Renal cortex interstitium (tissue), 11 donors: ENCODE data around the gene EGLN1. TPM values are rescaled to one million over a fixed set of nuclear protein-coding genes. Genes with fewer than 3 reads are reported as not detected.
"Not testable (repeated sequence)": the region's sequence is repeated elsewhere in the genome, so short reads cannot be mapped to it uniquely, and the experiment has no call there.

Experiments
- DNase-seq, 11 donors: peaks; one replicate each; pipeline ENCODE4 v3.0.0-alpha.2; 2013; ENCODE audit warnings: low read depth in 9 of 11, low spot score in 4 of 11; ENCODE audit errors: extremely low read depth in 1 of 11
- polyA plus RNA-seq, 3 donors: library from polyadenylated mRNA; unstranded; fragments of 120-200 nt; gene quantifications; one replicate each; pipeline ENCODE4 v1.2.1, GENCODE V29; 2013; ENCODE audit not compliant: insufficient read length in 3 of 3

EGLN1 gene
- polyA plus RNA-seq, 3 donors: 43.7 to 48.1 (median 46.1) TPM

DNA sequence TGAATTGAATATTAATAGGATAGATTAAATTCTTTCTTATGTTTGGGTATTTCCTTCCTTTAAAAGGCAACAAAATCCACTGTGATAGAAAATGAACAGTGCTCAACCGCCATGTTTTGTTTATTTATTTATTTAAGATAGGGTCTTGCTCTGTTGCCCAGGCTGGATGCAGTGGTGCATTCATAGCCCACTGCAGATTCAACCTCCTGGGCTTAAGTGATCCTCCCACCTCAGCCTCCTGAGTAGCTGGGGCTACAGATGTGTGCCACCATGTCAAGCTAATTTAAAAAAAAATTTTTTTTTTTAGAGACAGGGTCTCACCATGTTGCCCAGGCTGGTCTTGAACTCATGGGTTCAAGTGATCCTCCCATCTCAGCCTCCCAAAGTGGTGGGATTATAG, 73.2 kb downstream of the EGLN1 start:
- DNase-seq: not testable (repeated sequence)

GRCh38 chr1:231348442-231348841, 73.6 kb downstream of the EGLN1 start:
- DNase-seq: no peak

GRCh38 chr1:231347961-231348360, 74.1 kb downstream of the EGLN1 start:
- no peak for DNase-seq

DNA sequence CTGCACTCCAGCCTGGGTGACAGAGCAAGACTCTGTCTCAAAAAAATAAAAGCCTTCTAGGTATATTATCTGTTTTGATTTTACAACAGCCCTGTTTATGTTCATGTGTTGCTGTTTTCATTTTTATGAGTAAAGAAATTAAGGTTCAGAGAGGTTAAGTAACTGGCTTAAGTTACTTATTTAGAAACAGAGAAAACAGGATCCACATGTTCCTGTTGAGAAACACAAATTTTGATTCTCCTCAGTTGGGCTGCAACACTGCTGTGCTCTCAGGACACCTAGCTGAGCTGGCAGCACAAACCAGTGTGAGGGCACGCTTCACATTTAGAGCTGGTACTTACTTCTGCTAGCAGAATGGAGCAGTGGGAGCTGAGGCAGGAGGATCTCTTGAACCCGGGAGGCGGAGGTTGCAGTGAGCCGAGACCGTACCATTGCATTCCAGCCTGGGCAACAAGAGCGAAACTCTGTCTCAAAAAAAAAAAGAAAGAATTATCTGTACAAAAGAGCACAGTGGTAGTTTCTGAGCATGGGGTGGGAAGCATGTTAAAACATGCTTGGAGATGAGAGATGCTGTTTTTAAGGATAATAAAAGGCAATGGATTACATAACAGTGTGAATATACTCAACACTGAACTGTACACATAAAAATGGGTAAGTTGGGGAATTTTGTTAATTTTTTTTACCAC, 81.6 kb downstream of the EGLN1 start:
- no peak for DNase-seq

- no peak for DNase-seq
Observed at GRCh38 chr1:231338270-231339128, 83.6 kb downstream of the EGLN1 start, which contains the start of gene SPRTN. Gene SPRTN, plus strand, starts transcription at chr1:231338293. Its CDS starts 91 bp downstream, at chr1:231338384.

- DNase-seq: peak; percentile 96 to 100 (median 98)
Observed at GRCh38 chr1:231337472-231338269, 84.4 kb downstream of the EGLN1 start, which contains the start of gene EXOC8. Gene EXOC8, minus strand, starts transcription at chr1:231337852. Its CDS starts 107 bp downstream, at chr1:231337745.

GRCh38 chr1:231337043-231337471, 85.0 kb downstream of the EGLN1 start:
- no peak for DNase-seq

DNA sequence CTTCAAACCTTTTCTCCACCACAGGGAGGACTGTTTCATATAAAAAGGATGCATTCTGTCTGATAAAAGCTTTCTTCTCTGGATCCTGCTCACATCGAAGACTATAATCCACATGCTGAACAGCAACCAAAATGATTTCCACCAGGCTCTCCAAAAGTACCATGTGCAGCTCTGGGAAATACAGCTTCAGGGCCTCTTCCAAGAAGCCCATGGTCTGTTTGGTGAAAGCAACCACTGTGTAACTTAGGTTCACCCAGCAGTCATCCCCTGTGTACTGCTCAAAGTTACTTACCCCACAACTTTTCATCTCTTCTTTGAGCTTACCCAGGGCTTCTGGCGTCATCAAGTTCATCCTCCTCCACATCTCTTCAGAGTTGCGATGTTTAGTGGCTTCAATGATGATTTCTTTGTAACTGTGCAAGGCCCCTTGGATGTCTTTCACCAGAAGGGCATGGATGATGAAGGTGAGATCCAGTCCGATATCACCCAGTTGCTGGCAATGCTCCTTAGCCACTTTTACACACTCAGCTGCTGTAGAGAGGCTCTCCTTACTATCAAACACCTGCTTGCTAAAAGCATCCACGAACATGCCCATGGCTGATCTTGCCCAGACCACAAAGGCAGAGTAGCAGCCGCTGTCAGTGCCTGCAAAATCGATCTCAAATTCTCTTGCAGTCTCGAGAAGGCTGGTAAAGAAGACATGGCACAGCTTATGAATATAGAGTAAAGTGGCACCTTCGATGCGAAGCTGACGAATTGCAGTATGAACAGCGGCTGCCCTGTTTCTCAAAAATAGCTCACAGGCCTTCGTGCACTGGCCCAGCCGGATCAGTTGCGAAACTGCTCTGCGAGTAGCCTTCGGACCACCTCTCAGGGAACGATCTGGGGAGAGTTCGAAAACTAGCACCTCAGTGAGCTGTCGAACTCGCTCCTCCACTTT, 86.2 kb downstream of the EGLN1 start:
- DNase-seq: no peak

GRCh38 chr1:231334952-231335351, 87.1 kb downstream of the EGLN1 start:
- no peak for DNase-seq

DNA sequence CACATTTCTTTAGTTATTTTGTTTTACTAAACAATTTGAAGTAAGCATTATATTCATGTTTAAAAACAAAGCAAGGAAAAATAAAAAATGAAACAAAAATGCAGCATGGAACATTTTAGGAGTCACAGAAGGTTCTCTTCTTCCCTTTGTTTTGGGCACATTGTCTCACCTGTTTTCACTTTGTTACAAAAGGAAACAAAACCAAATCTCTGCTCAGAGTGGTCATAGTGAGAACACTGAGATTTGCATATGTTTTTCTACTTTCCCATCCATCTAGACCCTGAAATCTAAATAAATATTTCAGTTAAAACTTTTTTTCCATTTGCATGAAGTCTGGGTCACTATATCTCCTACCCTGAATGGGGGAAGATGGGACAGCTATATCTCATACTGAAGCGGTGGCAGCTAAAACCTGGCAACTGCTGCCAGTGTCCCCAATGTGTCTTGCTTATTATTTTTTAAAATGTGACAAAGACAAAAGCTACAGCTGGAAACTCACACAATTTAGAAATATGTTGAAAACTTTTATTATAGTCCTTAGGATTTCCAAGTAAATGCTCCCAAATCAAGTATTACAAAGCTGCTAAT, 87.9 kb downstream of the EGLN1 start:
- no peak for DNase-seq

DNA sequence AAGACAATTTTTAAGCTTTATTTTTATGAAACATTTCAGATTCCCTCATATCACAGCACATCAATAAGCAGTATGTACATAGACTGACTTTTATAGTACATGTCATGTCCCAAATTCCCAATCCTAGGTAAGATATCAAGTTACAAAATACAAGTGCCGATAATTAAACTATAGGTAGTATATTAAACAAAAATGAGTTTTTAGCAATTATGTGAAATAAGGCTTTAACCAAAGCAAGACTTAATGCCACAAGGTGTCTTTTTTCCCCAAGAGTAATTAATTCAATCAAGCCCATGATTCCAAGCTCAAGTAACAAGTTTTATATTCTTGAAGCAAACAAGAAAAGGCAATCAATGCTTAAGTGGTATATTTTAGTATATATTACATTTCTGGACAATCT, 89.3 kb downstream of the EGLN1 start:
- DNase-seq: no peak

- no peak for DNase-seq
Observed at GRCh38 chr1:231329483-231329882, 92.6 kb downstream of the EGLN1 start.

DNA sequence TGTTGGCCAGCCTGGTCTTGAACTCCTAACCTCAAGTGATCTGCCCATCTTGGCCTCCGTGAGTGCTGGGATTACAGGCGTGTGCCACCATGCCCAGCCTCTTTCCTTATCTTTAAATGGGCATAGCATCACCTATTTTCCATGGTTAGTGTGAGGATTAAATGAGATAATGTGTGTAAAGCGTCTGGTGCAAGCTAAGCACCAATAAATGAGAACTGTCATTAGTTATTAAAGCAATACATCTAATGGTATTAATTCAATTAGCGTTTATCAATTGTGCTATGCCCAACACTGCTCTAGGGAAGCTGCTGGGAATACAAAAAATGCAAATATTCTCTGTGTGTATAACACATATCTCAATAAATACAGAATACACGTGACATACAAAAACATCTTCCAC, 94.5 kb downstream of the EGLN1 start:
- DNase-seq: no peak

GRCh38 chr1:231326248-231326647, 95.8 kb downstream of the EGLN1 start:
- no peak for DNase-seq

DNA sequence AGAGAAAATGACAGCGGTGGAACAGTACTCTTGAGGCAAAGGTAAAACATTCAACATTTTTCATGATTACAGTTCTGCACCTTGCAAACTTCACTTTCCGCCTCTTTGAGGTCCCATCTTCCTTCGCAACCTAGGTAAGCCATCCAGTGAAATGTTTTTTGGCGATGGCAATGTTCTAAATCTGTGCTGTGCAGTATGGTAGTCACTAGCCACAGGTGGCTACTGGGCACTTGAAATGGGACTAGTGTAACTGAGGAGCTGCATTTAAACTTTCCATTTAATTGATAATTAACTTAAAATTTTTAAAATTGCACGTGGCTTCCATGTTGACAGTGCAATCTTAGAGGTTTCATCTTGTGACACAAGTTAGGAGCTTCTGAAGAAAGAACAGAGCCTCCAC, 97.4 kb downstream of the EGLN1 start:
- no peak for DNase-seq

DNA sequence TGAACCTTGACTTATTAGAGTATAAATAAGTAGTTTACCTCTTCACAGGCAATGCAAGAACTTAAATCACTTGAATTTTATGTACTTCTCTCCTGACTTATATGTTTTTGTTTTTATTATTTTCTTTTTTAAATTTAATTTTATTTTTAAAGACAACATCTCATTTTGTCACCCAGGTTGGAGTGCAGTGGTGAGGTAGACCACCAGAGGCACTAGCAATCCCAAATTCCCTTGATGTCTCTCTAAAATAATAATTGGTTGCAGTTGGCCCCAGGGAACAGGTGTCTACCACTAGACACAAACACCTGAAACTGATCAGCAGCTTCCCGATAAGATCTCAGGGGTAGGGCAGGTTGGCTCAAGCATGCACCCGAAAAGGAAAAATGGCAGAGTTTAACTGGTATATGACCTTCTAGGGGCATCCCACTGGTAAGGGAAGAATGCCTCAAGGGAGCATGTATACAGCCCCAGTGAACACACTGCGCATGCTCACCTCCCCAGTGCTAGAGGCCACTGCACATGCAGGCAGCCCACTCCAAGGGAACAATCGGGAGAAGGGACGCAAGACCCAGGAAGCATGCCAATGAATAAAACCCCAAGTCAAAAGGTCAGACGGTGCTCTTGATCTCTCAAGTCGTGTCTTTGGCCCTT, 99.1 kb downstream of the EGLN1 start:
- DNase-seq: no peak

- DNase-seq: no peak
Observed at GRCh38 chr1:231319080-231319479, 103.0 kb downstream of the EGLN1 start.

- DNase-seq: no peak
Observed at GRCh38 chr1:231318568-231318967, 103.5 kb downstream of the EGLN1 start.
